ENCODE results near the gene EBP. TPM values are rescaled to one million over a fixed set of nuclear protein-coding genes. Genes with fewer than 3 reads are reported as not detected.

EBP gene
- 180 and 181 TPM in 2 replicates for total RNA-seq

DNA sequence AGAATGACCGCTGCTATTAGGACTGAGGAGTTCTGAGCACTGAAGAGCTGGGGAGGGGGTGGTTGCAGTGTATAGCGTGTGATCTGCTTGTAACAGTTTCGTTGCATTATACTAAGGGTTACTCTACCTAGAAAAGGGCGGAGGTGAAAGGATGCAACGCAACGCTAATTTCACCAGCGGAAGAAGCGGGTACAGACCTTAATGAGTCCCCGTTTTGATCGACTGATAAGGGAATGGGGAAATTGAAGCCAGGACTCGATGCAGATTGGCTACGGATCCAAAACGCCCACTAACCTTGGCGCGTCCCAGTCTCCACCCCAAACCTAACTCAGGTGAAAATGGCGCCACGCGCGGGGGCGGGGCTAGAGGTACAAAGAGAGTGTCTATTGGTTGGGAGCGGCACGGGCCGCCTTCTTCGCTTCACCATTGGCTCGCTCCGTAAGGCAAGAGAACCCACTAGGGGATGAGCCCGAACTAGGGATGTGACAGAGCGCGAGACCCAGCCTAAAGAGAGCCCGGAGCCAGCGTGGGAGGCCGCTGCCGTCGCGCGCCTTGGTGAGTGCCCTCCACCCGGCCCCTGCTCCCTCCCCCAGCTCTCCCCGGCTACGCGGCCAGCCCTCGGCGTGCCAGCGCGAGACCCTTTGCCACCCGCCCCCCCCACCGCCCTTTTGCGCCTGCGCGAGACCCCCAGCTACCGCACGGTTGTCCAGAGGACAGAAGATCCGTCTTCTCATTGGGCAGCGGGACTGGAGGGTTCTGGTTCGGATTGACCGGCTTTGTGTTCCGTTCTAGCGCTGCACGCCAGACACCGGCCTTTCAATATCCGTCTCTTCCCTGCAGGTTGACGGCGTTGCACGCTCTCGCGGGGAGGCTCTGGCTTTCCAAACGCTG is at the start of gene EBP:
Gene EBP, plus strand, starts transcription at position 456 of the 891 bp plus-strand sequence. CDS start 1,964 bp downstream, outside the sequence.

DNA sequence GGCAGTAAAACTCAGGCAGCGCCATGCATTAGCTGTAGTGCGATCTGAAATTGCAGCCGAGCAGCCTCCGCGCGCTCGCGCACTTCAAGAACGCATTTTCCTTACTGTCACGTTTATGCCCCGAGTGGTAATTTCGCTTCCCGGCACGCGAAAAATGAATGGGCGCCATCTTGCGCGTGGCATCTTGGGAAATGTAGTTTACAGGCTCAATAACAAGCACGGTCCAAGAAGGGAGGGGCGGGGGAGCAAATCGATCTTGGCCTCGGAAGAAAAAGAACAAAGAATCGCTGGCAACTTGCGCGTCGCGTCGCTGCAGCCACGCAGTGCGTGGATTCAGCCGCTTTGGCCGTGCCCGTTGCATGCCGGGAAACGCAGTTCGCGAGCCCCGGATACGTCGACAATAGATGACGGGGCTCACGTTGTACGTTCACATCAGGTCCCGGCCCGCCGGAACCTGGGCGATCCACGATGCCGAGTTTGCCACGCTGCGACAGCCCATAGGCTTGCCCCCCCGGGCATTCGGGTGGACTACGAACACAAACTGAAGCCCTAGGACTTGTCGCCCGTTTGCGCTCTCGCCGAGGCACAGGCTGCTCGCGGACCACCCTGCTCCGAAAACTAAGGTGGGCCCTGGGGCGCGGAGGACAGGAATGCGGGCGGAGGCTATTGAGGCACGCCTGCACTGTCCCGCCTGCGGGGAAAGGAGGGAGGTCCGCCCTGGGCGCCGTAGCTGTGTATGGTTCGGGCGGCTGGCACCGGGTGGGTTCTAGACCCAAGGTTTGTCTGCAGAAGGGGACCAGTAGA is 45.6 kb upstream of the EBP start, which contains the start of gene FTSJ1:
Gene FTSJ1, plus strand, starts transcription at position 426 of the 804 bp plus-strand sequence. CDS start 1,849 bp downstream, outside the sequence.

GRCh38 chrX:48508400-48509244 is 13.0 kb upstream of the EBP start, which contains the start of gene PORCN:
PORCN (plus strand) TSS chrX:48508992; CDS start chrX:48509821, 829 bp downstream.

DNA sequence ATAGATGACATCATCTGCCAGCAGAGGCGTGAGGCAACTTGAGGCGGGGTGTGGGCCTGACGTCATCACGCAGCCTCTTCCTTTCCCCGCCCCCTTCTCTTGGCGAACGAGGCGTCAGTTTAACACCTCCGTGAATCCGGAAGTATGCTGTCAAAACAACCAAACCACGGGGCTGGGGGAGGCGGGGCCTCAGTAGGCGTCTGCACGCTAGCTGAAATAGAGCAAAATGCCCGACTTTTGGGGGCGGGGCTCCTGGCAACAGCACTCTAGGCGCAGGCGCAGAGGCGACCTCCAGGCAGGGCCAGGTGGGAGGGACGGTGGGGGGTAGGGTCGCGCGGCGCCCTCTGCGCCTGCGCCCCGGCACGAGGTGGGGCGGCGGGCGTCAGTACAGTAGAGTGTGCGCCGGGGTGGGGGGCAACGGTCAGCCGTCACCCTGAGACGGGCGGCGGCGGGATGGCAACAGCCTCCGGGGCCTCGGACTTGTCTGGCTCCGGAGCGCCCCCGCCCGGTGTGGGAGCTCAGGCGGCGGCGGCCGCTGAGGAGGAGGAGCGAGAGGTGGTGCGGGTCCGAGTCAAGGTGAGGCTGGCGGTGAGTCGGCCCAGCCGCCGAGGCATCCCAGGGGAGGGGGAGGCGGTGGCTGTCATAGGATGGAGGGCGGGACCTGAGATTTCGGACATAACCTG is 17.9 kb downstream of the EBP start, which contains the start of gene TBC1D25:
Gene TBC1D25, plus strand, starts transcription at position 370 of the 683 bp plus-strand sequence. Its CDS starts 84 bp downstream, at position 454.

DNA sequence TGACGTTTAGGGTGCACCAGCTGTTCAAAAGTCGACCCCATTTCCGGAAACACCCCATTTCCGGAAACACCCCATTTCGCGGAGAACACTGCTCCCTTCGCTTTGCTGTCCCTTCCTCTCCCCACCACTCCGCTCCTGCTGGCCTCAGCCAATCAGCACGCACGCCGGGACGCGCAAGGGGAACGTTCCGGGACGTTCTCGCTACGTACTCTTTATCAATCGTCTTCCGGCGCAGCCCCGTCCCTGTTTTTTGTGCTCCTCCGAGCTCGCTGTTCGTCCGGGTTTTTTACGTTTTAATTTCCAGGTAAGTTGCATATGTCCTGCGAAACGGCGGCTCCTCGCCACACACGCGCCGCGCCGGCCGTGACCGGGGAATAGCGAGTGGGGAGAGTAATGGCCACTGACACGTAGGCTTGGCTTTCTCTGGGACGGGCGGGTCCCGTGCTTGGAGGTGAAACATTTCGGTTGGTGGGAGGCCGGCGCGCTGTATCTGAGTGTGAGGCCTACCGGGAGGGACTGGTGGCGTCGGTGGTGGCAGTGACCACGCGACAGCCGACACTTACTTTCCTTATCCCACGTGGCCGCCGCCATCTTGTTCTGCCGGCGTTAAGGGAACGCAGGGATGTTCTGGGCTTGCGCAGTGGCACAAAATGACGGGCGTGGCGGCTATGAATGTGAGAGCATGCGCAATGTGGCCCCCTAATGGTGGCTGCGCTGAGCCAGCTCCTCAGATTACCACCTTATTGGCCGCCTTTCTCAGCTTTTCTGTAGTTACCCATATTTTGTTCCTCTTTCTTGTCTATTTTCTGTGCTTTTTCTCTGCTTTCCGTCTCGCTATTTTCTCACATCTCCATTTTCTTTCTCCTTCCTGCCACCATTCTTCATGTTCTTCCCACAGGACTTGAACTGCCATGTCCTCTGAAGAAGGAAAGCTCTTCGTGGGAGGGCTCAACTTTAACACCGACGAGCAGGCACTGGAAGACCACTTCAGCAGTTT is 53.0 kb downstream of the EBP start, which contains the start of gene RBM3:
Gene RBM3, plus strand, starts transcription at position 215 of the 997 bp plus-strand sequence. Its CDS starts 697 bp downstream, at position 912.

Other genes starting within 250 kb of the EBP start
- gene SSX3, start 165.1 kb upstream of the EBP start, total RNA-seq: not detected in 2 replicates
- gene SSX4, start 138.3 kb upstream of the EBP start, total RNA-seq: not detected in 2 replicates
- gene SSX4B, start 109.8 kb upstream of the EBP start, total RNA-seq: not detected in 2 replicates
- gene SLC38A5, start 51.5 kb upstream of the EBP start, total RNA-seq: 57.7 and 92.3 TPM in 2 replicates
- gene FTSJ1, start 45.6 kb upstream of the EBP start, total RNA-seq: 65.0 and 106 TPM in 2 replicates
- gene PORCN, start 12.8 kb upstream of the EBP start, total RNA-seq: 38.0 and 61.9 TPM in 2 replicates
- gene TBC1D25, start 17.9 kb downstream of the EBP start, total RNA-seq: 7.7 and 10.2 TPM in 2 replicates
- 144 and 157 TPM in 2 replicates for gene RBM3, start 52.7 kb downstream of the EBP start, total RNA-seq
- 68.0 and 92.2 TPM in 2 replicates for gene WDR13, start 75.7 kb downstream of the EBP start, total RNA-seq
- 0.14 and 0.21 TPM in 2 replicates for gene WAS, start 162.0 kb downstream of the EBP start, total RNA-seq
- 13.0 and 13.6 TPM in 2 replicates for gene SUV39H1, start 174.9 kb downstream of the EBP start, total RNA-seq
- gene GLOD5, start 239.9 kb downstream of the EBP start, total RNA-seq: not detected in 2 replicates